ENCODE measurements around the gene SRSF9. TPM values are rescaled to one million over a fixed set of nuclear protein-coding genes. Genes with fewer than 3 reads are reported as not detected.

Gene SRSF9
- total RNA-seq, 1 donor from 2014 or later: 151 TPM

DNA sequence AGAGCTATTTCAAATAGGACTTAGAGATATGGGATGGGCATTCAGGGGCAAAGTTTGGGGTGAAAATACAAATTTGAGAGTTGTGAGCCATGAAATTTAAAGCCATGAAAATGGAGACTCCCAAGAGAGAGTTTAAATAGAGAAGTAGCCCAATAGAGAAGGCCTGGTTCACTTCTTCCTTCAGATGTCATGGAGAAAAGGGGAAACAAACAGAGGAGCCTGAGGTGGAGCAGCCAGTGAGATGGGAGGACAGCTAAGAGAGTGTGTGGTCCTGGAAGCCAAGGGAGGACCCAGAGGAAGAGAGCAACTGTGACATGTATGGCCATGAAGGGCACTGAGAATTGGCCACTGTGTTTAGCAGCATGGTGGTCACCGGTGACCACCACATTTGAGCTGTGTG, 14.1 kb upstream of the SRSF9 start:
- H3K27ac Mint-ChIP-seq (ENCODE audit: unreplicated experiment): no peak overlapping the region

DNA sequence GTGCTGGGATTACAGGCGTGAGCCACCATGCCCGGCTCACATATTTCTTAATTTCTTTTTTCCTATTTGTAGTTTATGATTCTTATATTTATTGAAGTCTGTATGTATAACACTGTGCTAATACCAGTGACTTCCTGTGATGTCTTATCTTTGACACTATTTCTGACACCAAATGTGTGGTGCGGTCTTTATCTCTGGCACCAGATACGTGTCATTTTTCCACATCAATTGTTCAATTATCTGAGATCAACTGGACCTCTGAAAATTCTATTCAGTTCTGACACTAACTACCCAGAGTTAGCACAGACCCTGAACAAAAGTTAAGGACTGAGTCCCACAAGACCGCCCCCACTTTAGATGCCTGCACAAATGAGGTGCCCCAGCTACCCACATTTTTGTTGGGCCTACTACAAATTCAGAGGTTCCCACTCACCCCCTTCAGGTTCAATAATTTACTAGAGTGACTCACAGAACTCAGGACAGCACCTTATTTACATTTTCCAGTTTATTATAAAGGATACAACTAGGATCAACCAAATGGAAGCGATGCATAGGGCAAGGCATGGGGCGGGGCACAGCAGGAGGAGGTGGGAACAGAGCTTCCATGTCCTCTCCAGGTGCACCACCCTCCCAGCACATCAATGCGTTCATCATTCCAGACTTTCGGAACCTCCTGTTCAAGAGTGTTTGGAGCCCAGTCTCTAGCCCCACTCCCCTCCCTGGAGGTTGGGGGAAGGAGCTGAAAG, 11.6 kb upstream of the SRSF9 start:
- no peak for DNase-seq (ENCODE audit: extremely low spot score, unreplicated experiment)
- Mint-ChIP-seq H3K4me1 (ENCODE audit: unreplicated experiment) (no peaks in the 10 kb centered on the region), H3K36me3 (ENCODE audit: unreplicated experiment) (peaks cover 8% of the 10 kb centered on the region), H3K4me3 (ENCODE audit: unreplicated experiment) (no peak overlapping the region), H3K9me3 (ENCODE audit: unreplicated experiment) (no peaks in the 10 kb centered on the region), H3K27me3 (ENCODE audit: unreplicated experiment) (no peaks in the 10 kb centered on the region), H3K27ac (ENCODE audit: unreplicated experiment) (no peak overlapping the region)
- TF ChIP-seq, protein P1, sequence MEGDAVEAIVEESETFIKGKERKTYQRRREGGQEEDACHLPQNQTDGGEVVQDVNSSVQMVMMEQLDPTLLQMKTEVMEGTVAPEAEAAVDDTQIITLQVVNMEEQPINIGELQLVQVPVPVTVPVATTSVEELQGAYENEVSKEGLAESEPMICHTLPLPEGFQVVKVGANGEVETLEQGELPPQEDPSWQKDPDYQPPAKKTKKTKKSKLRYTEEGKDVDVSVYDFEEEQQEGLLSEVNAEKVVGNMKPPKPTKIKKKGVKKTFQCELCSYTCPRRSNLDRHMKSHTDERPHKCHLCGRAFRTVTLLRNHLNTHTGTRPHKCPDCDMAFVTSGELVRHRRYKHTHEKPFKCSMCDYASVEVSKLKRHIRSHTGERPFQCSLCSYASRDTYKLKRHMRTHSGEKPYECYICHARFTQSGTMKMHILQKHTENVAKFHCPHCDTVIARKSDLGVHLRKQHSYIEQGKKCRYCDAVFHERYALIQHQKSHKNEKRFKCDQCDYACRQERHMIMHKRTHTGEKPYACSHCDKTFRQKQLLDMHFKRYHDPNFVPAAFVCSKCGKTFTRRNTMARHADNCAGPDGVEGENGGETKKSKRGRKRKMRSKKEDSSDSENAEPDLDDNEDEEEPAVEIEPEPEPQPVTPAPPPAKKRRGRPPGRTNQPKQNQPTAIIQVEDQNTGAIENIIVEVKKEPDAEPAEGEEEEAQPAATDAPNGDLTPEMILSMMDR (IDR thresholded peaks at IDR 0.05): no peak

More for the DNA sequence above, 14.1 kb upstream of the SRSF9 start:
- TF ChIP-seq, protein P1 (IDR thresholded peaks at IDR 0.05): no peak
- Mint-ChIP-seq H3K9me3 (ENCODE audit: unreplicated experiment) (no peaks in the 10 kb centered on the region), H3K36me3 (ENCODE audit: unreplicated experiment) (peaks cover 8% of the 10 kb centered on the region), H3K4me3 (ENCODE audit: unreplicated experiment) (no peak overlapping the region), H3K4me1 (ENCODE audit: unreplicated experiment) (no peaks in the 10 kb centered on the region), H3K27me3 (ENCODE audit: unreplicated experiment) (no peaks in the 10 kb centered on the region)
- DNase-seq (ENCODE audit: extremely low spot score, unreplicated experiment): no peak

DNA sequence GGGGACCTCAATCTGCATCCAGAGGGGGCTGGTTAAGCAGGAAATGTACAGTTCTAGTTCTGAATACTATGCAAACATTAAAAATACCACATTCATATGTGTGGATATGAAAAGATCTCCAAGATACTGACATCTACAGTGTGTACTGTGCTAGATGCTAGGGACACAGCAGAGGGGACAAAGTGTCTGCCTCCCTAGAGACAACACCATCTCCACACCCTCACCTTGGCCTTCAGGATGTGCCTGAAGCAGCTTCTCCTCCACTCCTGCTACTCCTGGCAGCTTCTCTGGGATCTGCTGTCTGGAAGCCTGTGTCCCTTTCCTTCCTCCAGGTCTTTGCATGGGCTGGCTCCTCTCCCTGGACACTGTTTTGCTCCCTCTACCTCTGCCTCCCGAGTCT, 10.7 kb upstream of the SRSF9 start:
- Mint-ChIP-seq H3K27ac (ENCODE audit: unreplicated experiment) (no peak overlapping the region), H3K4me3 (ENCODE audit: unreplicated experiment) (no peak overlapping the region), H3K27me3 (ENCODE audit: unreplicated experiment) (no peaks in the 10 kb centered on the region), H3K36me3 (ENCODE audit: unreplicated experiment) (peaks cover 8% of the 10 kb centered on the region), H3K9me3 (ENCODE audit: unreplicated experiment) (no peaks in the 10 kb centered on the region), H3K4me1 (ENCODE audit: unreplicated experiment) (no peaks in the 10 kb centered on the region)
- TF ChIP-seq, protein P1 (IDR thresholded peaks at IDR 0.05): no peak
- no peak for DNase-seq (ENCODE audit: extremely low spot score, unreplicated experiment)

DNA sequence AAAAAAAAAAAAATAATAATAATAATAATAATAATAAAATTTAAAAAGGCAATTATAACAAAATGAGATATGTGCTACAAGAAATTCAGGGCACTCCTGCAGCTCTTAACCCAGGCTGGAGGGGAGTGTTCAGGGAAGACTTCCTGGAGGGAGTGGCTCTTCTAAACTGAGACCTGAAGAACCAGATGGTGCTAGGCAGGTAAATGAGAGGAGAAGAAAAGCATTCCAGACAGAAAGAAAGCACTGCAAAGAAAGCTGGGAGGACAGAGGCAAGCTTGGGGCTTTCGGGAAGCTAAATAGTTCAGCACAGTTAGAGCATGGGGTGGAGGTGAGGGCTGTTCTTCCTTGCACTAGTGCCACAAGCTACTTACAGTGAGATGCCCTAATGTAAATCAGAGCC, 9.9 kb upstream of the SRSF9 start:
- H3K4me3 Mint-ChIP-seq (ENCODE audit: unreplicated experiment): no peak overlapping the region
- peaks cover 5% of the 10 kb centered on the region for H3K4me1 Mint-ChIP-seq (ENCODE audit: unreplicated experiment)
- TF ChIP-seq, protein P1 (IDR thresholded peaks at IDR 0.05): no peak
- no peak overlapping the region for H3K27ac Mint-ChIP-seq (ENCODE audit: unreplicated experiment)
- H3K9me3 Mint-ChIP-seq (ENCODE audit: unreplicated experiment): no peaks in the 10 kb centered on the region
- no peaks in the 10 kb centered on the region for H3K27me3 Mint-ChIP-seq (ENCODE audit: unreplicated experiment)
- no peak for DNase-seq (ENCODE audit: extremely low spot score, unreplicated experiment)
- peaks cover 8% of the 10 kb centered on the region for H3K36me3 Mint-ChIP-seq (ENCODE audit: unreplicated experiment)

DNA sequence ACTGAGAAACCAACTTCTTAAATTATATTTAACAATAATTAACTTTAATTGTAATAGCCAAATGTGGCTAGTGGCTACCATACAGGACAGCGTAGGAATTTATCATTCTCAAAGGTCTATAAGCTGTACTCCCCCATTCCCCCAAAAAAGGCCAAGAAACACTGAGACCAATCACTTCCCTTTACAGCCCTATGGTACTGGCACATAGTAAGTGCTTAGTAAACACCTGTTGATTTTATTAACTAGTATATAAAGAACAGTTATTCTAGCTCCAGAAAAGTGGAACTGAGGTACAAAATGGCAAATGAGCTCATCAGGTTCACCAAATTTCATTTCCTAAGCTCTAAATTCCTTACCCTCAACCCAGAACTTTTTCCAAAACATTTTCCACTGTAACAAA, 6.1 kb upstream of the SRSF9 start:
- H3K9me3 Mint-ChIP-seq (ENCODE audit: unreplicated experiment): no peaks in the 10 kb centered on the region
- peaks cover 20% of the 10 kb centered on the region for H3K4me1 Mint-ChIP-seq (ENCODE audit: unreplicated experiment)
- H3K27me3 Mint-ChIP-seq (ENCODE audit: unreplicated experiment): no peaks in the 10 kb centered on the region
- no peaks in the 10 kb centered on the region for H3K36me3 Mint-ChIP-seq (ENCODE audit: unreplicated experiment)
- TF ChIP-seq, protein P1 (IDR thresholded peaks at IDR 0.05): no peak
- no peak for DNase-seq (ENCODE audit: extremely low spot score, unreplicated experiment)
- H3K27ac Mint-ChIP-seq (ENCODE audit: unreplicated experiment): no peak overlapping the region
- H3K4me3 Mint-ChIP-seq (ENCODE audit: unreplicated experiment): no peak overlapping the region
